HG03378 (cell line): ENCODE results near the gene TRAPPC10.

Source experiments
- ATAC-seq: cut with Tn5 transposase; IDR thresholded peaks from one replicate; pipeline ENCODE4 v1.9.1; 2021; ENCODE audit warnings: mild to moderate bottlenecking, moderate library complexity; ENCODE audit not compliant: unreplicated experiment

TRAPPC10 gene

GRCh38 chr21:43982489-43983078 lies 29.5 kb upstream of the TRAPPC10 start:
- ATAC-seq = no peak

GRCh38 chr21:43983390-43983789 lies 28.7 kb upstream of the TRAPPC10 start:
- ATAC-seq = no peak

GRCh38 chr21:43983860-43984420 lies 28.2 kb upstream of the TRAPPC10 start:
- no peak for ATAC-seq

GRCh38 chr21:43984905-43985689 lies 27.0 kb upstream of the TRAPPC10 start:
- no peak for ATAC-seq

- no peak for ATAC-seq
Measured at GRCh38 chr21:43985690-43986251, 26.3 kb upstream of the TRAPPC10 start.

GRCh38 chr21:43986544-43987451 lies 25.3 kb upstream of the TRAPPC10 start:
- no peak for ATAC-seq

- no peak for ATAC-seq
Measured at GRCh38 chr21:43987509-43987908, 24.6 kb upstream of the TRAPPC10 start.

DNA sequence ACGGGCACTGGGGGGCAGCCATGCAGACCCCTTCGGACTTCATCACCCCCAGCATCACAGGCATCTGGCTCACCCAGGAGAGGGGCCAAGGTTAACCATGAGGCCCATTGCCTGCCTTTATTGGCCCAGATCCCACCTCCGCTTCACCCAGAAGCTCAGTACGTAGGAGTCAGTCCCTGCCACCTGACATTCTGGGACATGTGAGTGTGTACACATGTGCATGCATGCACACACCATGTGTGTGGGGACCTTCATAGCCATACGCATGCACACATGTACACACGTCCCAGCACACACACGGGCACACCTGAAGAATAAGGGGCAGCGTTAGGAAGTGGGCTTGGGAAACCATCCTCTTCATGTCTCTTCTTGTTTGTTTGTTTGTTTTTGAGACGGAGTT lies 24.1 kb upstream of the TRAPPC10 start:
- no peak for ATAC-seq

GRCh38 chr21:43988506-43989230 lies 23.4 kb upstream of the TRAPPC10 start:
- no peak for ATAC-seq

DNA sequence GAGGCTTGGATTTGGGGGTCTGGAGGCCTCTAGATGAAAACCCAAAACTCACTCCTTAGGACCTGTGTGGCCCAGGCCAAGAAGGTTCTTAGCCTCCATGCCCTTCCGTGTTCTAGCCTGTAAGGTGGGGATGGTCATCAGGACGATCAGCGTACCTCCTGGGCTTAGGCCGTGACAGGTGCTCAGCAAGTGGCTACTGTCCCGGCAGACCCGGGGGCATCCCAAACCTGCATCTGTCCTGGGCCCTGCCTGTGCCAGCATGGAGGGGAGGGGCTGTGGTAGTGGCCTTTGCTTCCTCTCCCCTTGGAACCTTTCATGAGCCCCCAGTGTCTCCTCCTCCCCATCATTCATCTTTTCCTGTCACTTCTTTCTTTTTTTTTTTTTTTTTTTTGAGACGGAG lies 22.7 kb upstream of the TRAPPC10 start:
- ATAC-seq = no peak

DNA sequence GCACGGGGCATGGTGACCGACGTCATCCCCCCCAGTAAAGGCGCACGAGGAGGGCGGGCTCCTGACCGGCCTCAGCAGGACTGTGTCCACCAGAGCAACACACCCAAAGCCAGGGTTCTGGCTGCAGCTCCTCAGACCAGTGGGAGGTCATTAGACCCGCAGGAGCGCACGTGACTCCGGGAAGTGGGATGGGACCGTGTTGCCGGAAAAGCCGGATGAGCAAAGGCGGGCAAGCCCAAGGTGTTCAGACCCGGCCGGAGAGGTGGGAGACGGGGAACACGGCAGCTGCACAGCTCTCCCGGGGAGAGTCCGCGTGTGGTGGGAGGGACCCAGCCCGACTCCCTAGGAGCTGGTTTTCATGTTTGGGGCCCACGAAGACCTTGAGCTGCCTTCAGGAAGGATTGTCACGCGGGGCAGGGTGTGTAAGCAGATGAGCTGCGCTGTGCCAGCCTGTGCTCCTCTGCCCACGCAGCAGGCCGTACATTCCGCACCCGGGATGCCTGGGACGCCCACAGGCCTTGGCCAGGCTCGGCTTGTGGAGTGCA lies 20.6 kb upstream of the TRAPPC10 start:
- no peak for ATAC-seq

DNA sequence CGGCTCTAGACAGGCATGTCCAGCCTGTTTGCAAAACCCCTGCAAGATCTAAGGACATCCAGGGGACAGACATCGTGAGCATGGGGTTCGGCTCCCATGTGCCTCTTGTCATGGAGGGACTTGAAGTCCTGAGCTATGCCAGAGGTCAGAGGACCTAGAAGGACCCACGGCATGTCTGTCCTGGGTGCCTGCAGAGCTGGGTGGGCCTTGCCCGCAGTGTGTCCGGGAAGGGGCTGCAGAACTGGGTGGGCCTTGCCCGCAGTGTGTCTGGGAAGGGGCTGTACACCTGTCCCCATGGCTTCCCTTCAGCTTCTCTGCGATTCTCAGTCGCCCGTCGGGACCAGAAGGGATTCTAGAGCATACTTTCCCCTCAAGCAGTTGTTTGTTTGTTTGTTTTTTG lies 20.0 kb upstream of the TRAPPC10 start:
- ATAC-seq = no peak

GRCh38 chr21:43993420-43993934 lies 18.6 kb upstream of the TRAPPC10 start:
- ATAC-seq = no peak

- no peak for ATAC-seq
Measured at GRCh38 chr21:43994085-43994484, 18.0 kb upstream of the TRAPPC10 start.

GRCh38 chr21:43994646-43995045 lies 17.5 kb upstream of the TRAPPC10 start:
- ATAC-seq = no peak

DNA sequence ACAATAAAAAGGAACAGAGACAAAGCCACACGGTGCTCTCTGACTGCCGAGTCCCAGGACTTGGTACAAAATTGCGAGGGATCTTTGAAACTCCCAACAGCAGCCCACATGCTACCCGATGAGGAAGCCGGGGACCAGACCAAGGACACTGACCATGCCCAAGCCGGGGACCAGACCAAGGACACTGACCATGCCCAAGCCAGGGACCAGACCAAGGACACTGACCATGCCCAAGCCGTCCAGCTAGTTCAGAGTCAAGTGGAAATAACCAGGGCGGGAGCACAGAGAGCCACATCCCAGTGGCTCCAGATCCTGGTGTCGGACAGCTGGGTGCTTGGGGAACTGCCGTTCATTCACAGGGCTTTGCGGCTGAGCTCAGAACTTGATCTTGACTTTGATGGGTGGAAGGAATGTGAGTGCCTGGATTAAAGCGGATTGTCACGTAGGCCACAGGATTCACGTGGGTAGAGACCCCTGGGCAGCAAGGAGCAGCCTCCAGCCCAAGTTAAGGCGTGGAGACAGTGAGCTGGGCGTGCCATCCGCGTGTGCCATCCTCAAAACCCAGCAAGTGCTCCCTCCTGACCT lies 16.5 kb upstream of the TRAPPC10 start:
- no peak for ATAC-seq

- ATAC-seq = no peak
Measured at GRCh38 chr21:43997766-43998742, 14.1 kb upstream of the TRAPPC10 start.

GRCh38 chr21:44000360-44000759 lies 11.7 kb upstream of the TRAPPC10 start:
- no peak for ATAC-seq
